ENCODE results near the gene BBS4. TPM values are rescaled to one million over a fixed set of nuclear protein-coding genes. Genes with fewer than 3 reads are reported as not detected.

Gene BBS4
- total and polyA plus RNA-seq, 5 donors = 7.0 to 13.8 (median 9.7) TPM

- no peaks in the 10 kb centered on the region for H3K27me3 ChIP-seq (ENCODE audit: control insufficient read depth, insufficient read depth)
- no peak overlapping the region for H3K27ac ChIP-seq (ENCODE audit: low read length)
- intact Hi-C loops (cut with DNase I) = no loop called here
- DNase-seq (no peak), ATAC-seq (no peak)
- no peak overlapping the region for H3K4me3 ChIP-seq (ENCODE audit: low read length)
- H3K9me3 ChIP-seq (ENCODE audit: control insufficient read depth, low read length) = no peaks in the 10 kb centered on the region
- H3K4me1 ChIP-seq (ENCODE audit: control insufficient read depth, insufficient read depth, low read length) = no peaks in the 10 kb centered on the region
- WGBS = 98% methylated on average over 3 of the region's 3 CpGs
Observed at GRCh38 chr15:72764656-72765055, 78.6 kb downstream of the BBS4 start.

- WGBS = over 99% methylated on average over 2 of the region's 2 CpGs
- H3K4me1 ChIP-seq (ENCODE audit: control insufficient read depth, insufficient read depth, low read length) = no peaks in the 10 kb centered on the region
- ATAC-seq (no peak), DNase-seq (no peak)
- no peaks in the 10 kb centered on the region for H3K9me3 ChIP-seq (ENCODE audit: control insufficient read depth, low read length)
- no peak overlapping the region for H3K4me3 ChIP-seq (ENCODE audit: low read length)
- H3K27ac ChIP-seq (ENCODE audit: low read length) = no peak overlapping the region
- H3K27me3 ChIP-seq (ENCODE audit: control insufficient read depth, insufficient read depth) = no peaks in the 10 kb centered on the region
- intact Hi-C loops (cut with DNase I) = no loop called here
Observed at GRCh38 chr15:72766025-72766424, 80.0 kb downstream of the BBS4 start.

GRCh38 chr15:72766780-72767179 is 80.8 kb downstream of the BBS4 start:
- Histone ChIP-seq H3K4me3 (ENCODE audit: low read length) (no peak overlapping the region), H3K9me3 (ENCODE audit: control insufficient read depth, low read length) (no peaks in the 10 kb centered on the region), H3K27me3 (ENCODE audit: control insufficient read depth, insufficient read depth) (no peaks in the 10 kb centered on the region), H3K4me1 (ENCODE audit: control insufficient read depth, insufficient read depth, low read length) (no peaks in the 10 kb centered on the region), H3K27ac (ENCODE audit: low read length) (no peak overlapping the region)
- WGBS = 97% methylated on average over 2 of the region's 2 CpGs
- DNase-seq = no peak
- intact Hi-C loops (cut with DNase I) = no loop called here
- ATAC-seq = no peak

GRCh38 chr15:72770673-72771328 is 84.8 kb downstream of the BBS4 start:
- Histone ChIP-seq H3K27me3 (ENCODE audit: control insufficient read depth, insufficient read depth) (no peaks in the 10 kb centered on the region), H3K4me3 (ENCODE audit: low read length) (no peak overlapping the region), H3K9me3 (ENCODE audit: control insufficient read depth, low read length) (no peaks in the 10 kb centered on the region), H3K27ac (ENCODE audit: low read length) (no peak overlapping the region), H3K4me1 (ENCODE audit: control insufficient read depth, insufficient read depth, low read length) (no peaks in the 10 kb centered on the region)
- ATAC-seq (no peak), DNase-seq (no peak)
- WGBS = 86% methylated on average over 6 of the region's 6 CpGs
- intact Hi-C loops (cut with DNase I) = no loop called here

- no peaks in the 10 kb centered on the region for H3K4me1 ChIP-seq (ENCODE audit: control insufficient read depth, insufficient read depth, low read length)
- 86% methylated on average over 1 of the region's 1 CpG for WGBS
- intact Hi-C loops (cut with DNase I) = no loop called here
- H3K4me3 ChIP-seq (ENCODE audit: low read length) = no peak overlapping the region
- no peaks in the 10 kb centered on the region for H3K9me3 ChIP-seq (ENCODE audit: control insufficient read depth, low read length)
- no peaks in the 10 kb centered on the region for H3K27me3 ChIP-seq (ENCODE audit: control insufficient read depth, insufficient read depth)
- ATAC-seq (no peak), DNase-seq (no peak)
- H3K27ac ChIP-seq (ENCODE audit: low read length) = no peak overlapping the region
Observed at GRCh38 chr15:72771329-72771725, 85.3 kb downstream of the BBS4 start.

GRCh38 chr15:72774696-72775383 is 88.8 kb downstream of the BBS4 start:
- Histone ChIP-seq H3K4me1 (ENCODE audit: control insufficient read depth, insufficient read depth, low read length) (no peaks in the 10 kb centered on the region), H3K27ac (ENCODE audit: low read length) (no peak overlapping the region), H3K9me3 (ENCODE audit: control insufficient read depth, low read length) (no peaks in the 10 kb centered on the region), H3K4me3 (ENCODE audit: low read length) (no peak overlapping the region), H3K27me3 (ENCODE audit: control insufficient read depth, insufficient read depth) (no peaks in the 10 kb centered on the region)
- intact Hi-C loops (cut with DNase I) = no loop called here
- WGBS = 81% methylated on average over 2 of the region's 2 CpGs
- ATAC-seq = no peak
- no peak for DNase-seq

GRCh38 chr15:72778796-72779195 is 92.8 kb downstream of the BBS4 start:
- Histone ChIP-seq H3K4me1 (ENCODE audit: control insufficient read depth, insufficient read depth, low read length) (peaks cover 2% of the 10 kb centered on the region), H3K9me3 (ENCODE audit: control insufficient read depth, low read length) (no peaks in the 10 kb centered on the region), H3K27ac (ENCODE audit: low read length) (no peak overlapping the region), H3K27me3 (ENCODE audit: control insufficient read depth, insufficient read depth) (no peaks in the 10 kb centered on the region), H3K4me3 (ENCODE audit: low read length) (no peak overlapping the region)
- ATAC-seq (no peak), DNase-seq (no peak)
- WGBS = 79% methylated on average over 6 of the region's 6 CpGs
- intact Hi-C loops (cut with DNase I) = no loop called here

- DNase-seq (no peak), ATAC-seq (no peak)
- WGBS = 78% methylated on average over 6 of the region's 6 CpGs
- Histone ChIP-seq H3K27ac (ENCODE audit: low read length) (no peak overlapping the region), H3K27me3 (ENCODE audit: control insufficient read depth, insufficient read depth) (no peaks in the 10 kb centered on the region), H3K4me1 (ENCODE audit: control insufficient read depth, insufficient read depth, low read length) (peaks cover 7% of the 10 kb centered on the region), H3K4me3 (ENCODE audit: low read length) (no peak overlapping the region), H3K9me3 (ENCODE audit: control insufficient read depth, low read length) (no peaks in the 10 kb centered on the region)
- intact Hi-C loops (cut with DNase I) = no loop called here
Observed at GRCh38 chr15:72781631-72782030, 95.6 kb downstream of the BBS4 start.

GRCh38 chr15:72782274-72783003 is 96.4 kb downstream of the BBS4 start:
- Histone ChIP-seq H3K4me3 (ENCODE audit: low read length) (peak overlapping the region; percentile 53), H3K4me1 (ENCODE audit: control insufficient read depth, insufficient read depth, low read length) (peaks cover 7% of the 10 kb centered on the region), H3K9me3 (ENCODE audit: control insufficient read depth, low read length) (no peaks in the 10 kb centered on the region), H3K27me3 (ENCODE audit: control insufficient read depth, insufficient read depth) (no peaks in the 10 kb centered on the region), H3K27ac (ENCODE audit: low read length) (peak overlapping the region; percentile 19)
- ATAC-seq = no peak
- intact Hi-C loops (cut with DNase I) = no loop called here
- 43% methylated on average over 14 of the region's 14 CpGs for WGBS
- DNase-seq = no peak

- WGBS = under 1% methylated on average over 52 of the region's 52 CpGs
- no peaks in the 10 kb centered on the region for H3K9me3 ChIP-seq (ENCODE audit: control insufficient read depth, low read length)
- DNase-seq (peak in 1 of 3 donors; percentile 64), ATAC-seq (peak in 1 of 2 donors; percentile 2)
- H3K4me1 ChIP-seq (ENCODE audit: control insufficient read depth, insufficient read depth, low read length) = peaks cover 7% of the 10 kb centered on the region
- H3K27ac ChIP-seq (ENCODE audit: low read length) = peak overlapping the region; percentile 64
- peak overlapping the region; percentile 53 for H3K4me3 ChIP-seq (ENCODE audit: low read length)
- intact Hi-C loops (cut with DNase I) = no loop called here
- H3K27me3 ChIP-seq (ENCODE audit: control insufficient read depth, insufficient read depth) = no peaks in the 10 kb centered on the region
Observed at GRCh38 chr15:72783004-72783639, 97.1 kb downstream of the BBS4 start.

Measured in right cardiac atrium (tissue), 5 donors.